Measurements from ENCODE around the gene ELAVL3. TPM values are rescaled to one million over a fixed set of nuclear protein-coding genes. Genes with fewer than 3 reads are reported as not detected.

Gene ELAVL3
- 0.70 TPM in 1 of 2 replicates, not detected in the other for total RNA-seq

GRCh38 chr19:11480715-11481533 is at the start of gene ELAVL3:
TSS of gene ELAVL3 (minus strand) at chr19:11481046. CDS start at chr19:11480608, 438 bp downstream.

GRCh38 chr19:11528551-11529341 is 47.9 kb upstream of the ELAVL3 start, which contains the start of gene ECSIT:
TSS of gene ECSIT (minus strand) at chr19:11529134. CDS start at chr19:11519170, 9,964 bp downstream.

GRCh38 chr19:11505504-11506100 is 24.8 kb upstream of the ELAVL3 start, which contains the start of gene ZNF653:
TSS of gene ZNF653 (minus strand) at chr19:11505839. CDS start at chr19:11505786, 53 bp downstream.

GRCh38 chr19:11435057-11435832 is 45.6 kb downstream of the ELAVL3 start, which contains the start of the genes ODAD3 and PRKCSH:
TSS of gene ODAD3 (minus strand) at chr19:11435121. CDS start at chr19:11435016, 105 bp downstream.
TSS of gene PRKCSH (plus strand) at chr19:11435635. CDS start at chr19:11436118, 483 bp downstream.

GRCh38 chr19:11418549-11419506 is 62.0 kb downstream of the ELAVL3 start, which contains the start of gene RGL3:
TSS of gene RGL3 (minus strand) at chr19:11419314. CDS start at chr19:11419278, 36 bp downstream.

Other genes with a start within 250 kb of the ELAVL3 start
- not detected in 2 replicates for gene ANGPTL8, start 241.4 kb downstream of the ELAVL3 start, total RNA-seq
- gene DOCK6, start 218.5 kb downstream of the ELAVL3 start, total RNA-seq, result 30.8 and 61.5 TPM in 2 replicates
- not detected in 2 replicates for gene TSPAN16, start 184.9 kb downstream of the ELAVL3 start, total RNA-seq
- 42.8 and 59.5 TPM in 2 replicates for gene RAB3D, start 141.4 kb downstream of the ELAVL3 start, total RNA-seq
- gene TMEM205, start 134.8 kb downstream of the ELAVL3 start, total RNA-seq, result 202 and 213 TPM in 2 replicates
- gene CCDC159, start 134.5 kb downstream of the ELAVL3 start, total RNA-seq, result 3.4 and 5.3 TPM in 2 replicates
- gene PLPPR2, start 125.6 kb downstream of the ELAVL3 start, total RNA-seq, result 11.5 and 15.8 TPM in 2 replicates
- gene SWSAP1, start 106.4 kb downstream of the ELAVL3 start, total RNA-seq, result 2.7 and 3.9 TPM in 2 replicates
- gene EPOR, start 96.7 kb downstream of the ELAVL3 start, total RNA-seq, result 3.4 and 5.0 TPM in 2 replicates
- gene RGL3, start 61.7 kb downstream of the ELAVL3 start, total RNA-seq, result not detected in 2 replicates
- gene ODAD3, start 45.9 kb downstream of the ELAVL3 start, total RNA-seq, result not detected in 2 replicates
- 157 and 216 TPM in 2 replicates for gene PRKCSH, start 45.4 kb downstream of the ELAVL3 start, total RNA-seq
- 6.7 and 8.4 TPM in 2 replicates for gene ZNF653, start 24.8 kb upstream of the ELAVL3 start, total RNA-seq
- gene ECSIT, start 48.1 kb upstream of the ELAVL3 start, total RNA-seq, result 54.9 and 71.0 TPM in 2 replicates
- gene CNN1, start 57.8 kb upstream of the ELAVL3 start, total RNA-seq, result not detected in 2 replicates
- gene ELOF1, start 78.2 kb upstream of the ELAVL3 start, total RNA-seq, result 45.7 and 54.3 TPM in 2 replicates
- 20.6 and 32.1 TPM in 2 replicates for gene ACP5, start 96.6 kb upstream of the ELAVL3 start, total RNA-seq
- gene ZNF627, start 116.4 kb upstream of the ELAVL3 start, total RNA-seq, result 7.4 and 8.3 TPM in 2 replicates